ENCODE data around the gene SORCS2.

The SORCS2 gene

DNA sequence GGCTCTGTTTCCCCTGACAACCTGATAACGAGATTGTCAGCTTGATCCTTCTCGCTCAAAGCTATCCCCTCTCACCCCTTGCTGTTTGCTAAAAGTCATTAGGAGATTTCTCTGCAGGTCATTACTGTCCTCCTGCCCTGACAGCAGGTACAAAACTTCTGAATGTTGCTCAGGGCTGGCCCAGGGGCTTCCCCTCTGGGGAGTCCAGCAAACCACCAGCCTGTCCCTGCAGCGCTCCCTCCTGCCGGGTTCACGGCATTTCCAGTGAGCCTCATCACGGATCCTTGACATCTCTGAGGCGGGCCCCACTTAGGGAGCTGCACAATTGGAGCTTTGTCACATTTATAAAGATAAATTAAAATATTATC, 5.2 kb upstream of the SORCS2 start:
- no peak for FAIRE-seq

DNA sequence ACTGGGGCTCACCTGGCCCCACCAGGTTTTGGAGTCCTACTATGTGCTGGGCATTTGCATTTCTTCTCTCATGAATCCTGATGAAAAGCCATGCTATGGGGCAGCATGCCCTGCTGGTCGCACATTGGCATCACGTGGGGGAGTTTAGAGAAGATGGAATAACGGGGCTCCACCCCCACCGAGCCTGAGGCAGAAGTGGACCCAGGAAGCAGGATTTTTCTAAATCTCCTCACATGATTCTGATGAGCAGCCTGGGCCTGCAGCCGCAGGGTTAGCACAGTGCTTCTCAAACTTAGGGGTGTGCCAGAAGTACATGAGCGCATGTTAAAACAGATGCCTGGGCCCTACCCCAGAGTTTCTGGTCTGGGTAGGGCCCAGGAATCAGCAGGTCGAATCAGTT, 4.6 kb upstream of the SORCS2 start:
- FAIRE-seq, result no peak

DNA sequence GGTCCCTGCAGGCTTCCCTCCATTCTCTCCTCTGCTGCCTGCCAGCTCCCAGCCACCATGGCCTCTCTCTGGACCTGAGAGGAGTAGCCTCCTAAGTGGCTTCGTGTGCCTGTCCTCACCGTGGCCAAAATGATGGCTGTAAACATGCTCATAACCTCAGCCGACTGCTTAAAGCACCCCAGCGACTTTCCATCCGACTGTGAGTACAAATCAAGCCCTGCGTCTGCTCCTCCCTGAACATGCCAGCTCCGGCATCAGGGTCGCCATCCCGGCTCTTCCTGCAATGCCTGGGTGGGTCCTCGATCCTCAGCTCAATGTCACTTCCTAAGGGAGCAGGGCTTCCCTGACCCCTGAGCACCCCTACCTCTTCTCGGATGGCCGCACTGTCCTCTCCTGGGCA, 3.3 kb upstream of the SORCS2 start:
- no peak for FAIRE-seq

DNA sequence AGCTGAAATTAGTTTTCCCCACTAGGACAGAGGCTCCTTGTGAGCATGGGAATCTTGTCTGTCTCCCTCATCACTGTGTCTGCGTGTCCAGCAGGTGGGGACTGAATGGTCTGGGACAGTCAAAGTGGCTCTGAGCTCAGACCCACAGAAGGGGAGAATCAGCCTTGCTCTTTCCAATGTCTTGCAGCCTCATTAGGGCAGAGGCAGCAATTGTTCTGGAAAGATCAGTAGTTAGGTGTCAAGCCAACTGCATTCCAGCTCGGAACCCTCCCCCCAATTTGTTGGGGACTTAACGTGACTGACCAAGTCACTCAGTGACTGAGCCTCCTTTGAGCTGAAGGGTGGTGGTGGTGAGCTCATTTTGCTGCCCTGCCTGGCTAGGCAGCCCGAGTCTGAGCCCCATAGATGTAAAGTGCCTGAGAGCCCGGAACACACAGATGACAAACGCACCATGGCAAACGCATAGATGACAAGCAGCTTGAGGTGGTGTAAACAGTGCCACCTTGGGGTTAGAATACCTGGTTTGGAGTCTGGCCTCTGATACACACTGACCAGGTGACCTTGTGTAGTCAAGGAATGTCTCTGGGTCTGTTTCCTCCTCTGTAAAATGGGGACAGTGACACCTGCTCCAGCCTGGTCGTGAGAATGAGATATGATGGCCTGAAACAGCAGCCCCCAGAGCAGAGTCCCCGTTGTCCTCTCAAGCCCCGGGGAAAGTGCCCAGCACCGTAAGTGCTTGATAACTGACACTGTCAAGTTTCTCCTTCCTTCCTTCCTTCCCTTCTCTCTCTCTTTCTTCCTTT, 2.7 kb upstream of the SORCS2 start:
- no peak for FAIRE-seq

DNA sequence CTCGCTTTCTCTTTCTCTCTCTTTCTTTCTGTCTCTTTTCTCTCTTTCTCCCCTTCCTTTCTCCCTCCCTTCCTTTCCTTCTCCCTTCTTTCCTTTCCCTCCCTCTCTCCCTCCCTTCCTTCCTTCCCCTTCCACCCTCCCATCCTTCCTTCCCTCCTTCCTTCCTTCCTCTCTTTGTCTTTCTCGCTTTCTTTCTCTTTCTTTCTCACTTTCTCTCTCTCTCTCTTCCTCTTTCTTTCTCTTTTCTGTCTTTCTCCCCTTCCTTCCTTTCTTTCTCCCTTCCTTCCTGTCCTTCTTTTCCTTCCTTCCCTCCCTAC, 2.1 kb upstream of the SORCS2 start:
- no peak for FAIRE-seq

- FAIRE-seq, result no peak
Measured at GRCh38 chr4:7190691-7191545, 1.4 kb upstream of the SORCS2 start.

DNA sequence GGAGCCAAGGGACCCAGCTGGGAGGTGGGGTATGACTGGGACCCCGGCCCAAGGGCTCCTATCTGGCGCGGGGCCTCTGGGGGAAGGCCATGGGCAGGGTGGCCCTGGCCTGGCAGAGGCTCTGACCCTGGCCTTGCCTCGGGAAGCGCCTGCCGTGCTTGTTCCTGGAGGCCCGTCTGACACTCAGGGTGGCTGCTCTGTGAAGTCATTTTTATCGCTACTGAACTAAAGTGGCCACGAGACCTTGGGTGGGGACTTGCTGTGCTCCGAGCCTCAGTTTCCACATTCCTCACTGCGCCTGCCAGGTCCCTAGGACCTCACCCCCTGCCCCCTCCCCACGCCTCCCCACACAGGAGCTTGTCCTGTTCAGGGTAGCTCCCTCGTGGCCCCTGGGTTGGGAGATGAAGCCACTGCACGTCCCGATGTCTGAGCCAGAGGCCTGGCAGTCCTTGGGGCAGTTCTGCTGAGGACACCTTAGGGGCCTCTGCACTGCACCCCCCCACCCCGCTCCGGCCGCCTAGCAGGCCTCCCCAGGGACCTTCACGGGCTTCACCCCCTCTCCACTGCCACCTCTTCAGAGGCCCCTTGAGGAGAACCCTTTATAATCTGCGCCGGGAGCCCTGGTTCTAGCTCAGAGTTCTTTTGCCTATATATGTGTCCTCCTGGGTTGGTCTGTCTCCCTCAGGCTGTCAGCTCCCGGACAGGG, 639 bp upstream of the SORCS2 start:
- FAIRE-seq, result no peak

DNA sequence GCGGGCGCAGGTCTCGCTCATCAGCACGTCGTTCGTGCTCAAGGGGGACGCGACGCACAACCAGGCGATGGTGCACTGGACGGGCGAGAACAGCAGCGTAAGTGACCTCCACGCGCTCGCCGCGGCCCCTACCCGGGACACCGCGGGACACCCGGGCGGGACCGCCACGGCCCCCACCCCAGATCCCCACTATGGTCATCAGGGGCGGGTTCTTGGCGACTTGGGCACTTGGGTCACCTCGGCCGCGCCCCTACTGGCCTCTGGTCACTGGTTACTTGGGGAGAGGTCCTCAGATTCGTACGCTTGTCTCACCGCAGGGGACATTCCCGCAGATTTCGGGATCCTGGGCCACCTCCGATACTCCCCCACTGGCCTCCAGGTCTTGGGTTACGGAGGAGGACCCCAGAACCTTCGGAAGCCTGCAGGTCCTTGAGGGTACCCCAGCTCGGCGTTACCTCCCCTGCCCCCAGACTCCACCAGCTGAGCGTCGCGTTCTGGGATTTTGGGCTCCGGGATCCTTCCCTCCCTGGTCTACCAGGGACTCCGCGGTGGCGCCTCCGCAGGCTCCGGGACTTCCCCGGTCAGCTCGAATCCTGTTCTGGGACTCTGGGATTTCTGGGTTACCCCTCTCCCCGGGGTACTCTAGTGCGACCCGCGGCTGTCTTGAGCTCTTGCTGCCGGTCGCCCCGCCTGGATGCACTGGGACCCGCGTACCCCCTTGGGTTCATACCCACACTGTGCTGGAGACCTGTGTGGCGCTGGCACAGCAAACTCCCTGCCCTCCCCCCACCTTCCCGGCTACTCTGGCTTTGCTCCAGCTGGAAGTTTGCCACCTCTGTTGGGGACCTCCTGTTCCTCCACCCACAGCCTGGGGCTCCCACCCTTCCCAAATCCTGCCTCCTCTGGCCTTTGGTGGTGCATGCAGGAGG, 956 bp downstream of the SORCS2 start:
- FAIRE-seq, result no peak

GRCh38 chr4:7194251-7195140, 2.2 kb downstream of the SORCS2 start:
- FAIRE-seq, result no peak

- no peak for FAIRE-seq
Measured at GRCh38 chr4:7195141-7195515, 2.8 kb downstream of the SORCS2 start.

DNA sequence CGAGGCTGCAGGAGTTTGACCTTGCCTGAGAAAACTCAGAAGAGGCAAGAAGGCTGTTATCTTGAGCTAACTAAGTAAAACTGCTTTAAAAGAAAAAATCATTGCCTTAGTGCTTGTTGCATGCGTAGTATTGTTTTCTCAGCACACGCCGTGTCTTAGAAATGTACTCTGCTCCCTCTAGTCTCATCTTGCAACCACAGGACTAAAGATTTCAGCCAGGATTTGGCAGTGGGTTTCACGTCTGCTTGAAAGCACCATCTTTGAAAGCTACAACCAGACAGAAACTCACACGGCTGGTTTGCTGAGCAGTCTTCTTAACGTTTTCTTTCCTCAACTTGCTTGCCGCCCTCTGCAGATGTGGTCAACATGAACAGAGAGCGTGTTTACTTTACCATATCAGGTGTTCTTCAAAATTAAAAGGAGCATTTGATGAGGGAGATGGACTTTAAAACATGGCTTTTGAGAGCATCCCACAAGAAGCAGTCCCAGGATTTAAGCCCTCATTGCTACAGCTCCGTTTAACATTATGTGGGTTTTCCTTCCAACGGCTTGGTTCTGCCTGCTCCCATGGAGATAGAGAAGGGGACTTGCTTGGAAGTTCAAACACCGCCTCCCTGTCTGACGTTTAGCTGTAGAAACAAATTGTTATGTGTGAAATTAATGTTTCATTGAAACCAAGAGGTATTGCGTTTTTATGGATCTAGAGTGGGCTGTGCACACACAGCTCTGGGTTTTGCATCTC, 3.4 kb downstream of the SORCS2 start:
- FAIRE-seq, result no peak

DNA sequence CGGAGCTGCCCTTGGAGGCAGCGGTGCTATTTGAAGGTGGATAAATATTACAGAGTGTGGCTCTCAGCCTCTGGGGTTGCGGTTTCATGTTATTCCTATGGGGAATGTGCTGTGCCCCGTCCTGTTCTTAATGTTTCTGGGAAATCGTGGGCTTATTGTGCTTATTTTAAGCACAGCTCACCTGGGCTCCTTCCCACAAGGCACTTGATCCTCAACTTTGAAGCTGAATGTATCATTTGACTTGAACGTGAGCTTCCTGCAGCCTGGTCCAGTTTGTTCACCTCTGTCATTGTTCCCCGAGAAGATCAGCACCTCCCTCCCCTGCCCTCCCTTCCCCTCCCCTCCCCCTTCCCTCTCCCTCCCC, 3.9 kb downstream of the SORCS2 start:
- no peak for FAIRE-seq

DNA sequence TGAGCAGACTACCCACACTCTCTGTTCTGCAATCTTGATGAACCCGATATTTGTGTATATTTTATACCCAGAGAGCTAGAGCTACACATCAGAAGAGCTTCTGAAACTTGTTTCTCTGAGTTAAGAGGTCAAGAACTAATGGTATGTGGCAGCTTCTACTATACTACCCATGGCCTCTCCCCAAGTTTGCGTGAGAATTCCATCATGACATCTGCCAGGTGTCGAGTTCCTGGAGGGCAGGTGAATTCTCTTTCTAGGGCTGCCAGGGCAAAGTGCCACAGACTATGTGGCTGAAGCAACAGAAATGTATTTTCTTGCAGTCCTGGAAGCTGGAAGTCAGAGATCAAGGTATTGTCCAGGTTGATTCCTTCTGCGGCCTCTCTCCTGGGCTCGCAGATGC, 4.4 kb downstream of the SORCS2 start:
- FAIRE-seq, result no peak

- no peak for FAIRE-seq
Measured at GRCh38 chr4:7197910-7198309, 5.6 kb downstream of the SORCS2 start.

DNA sequence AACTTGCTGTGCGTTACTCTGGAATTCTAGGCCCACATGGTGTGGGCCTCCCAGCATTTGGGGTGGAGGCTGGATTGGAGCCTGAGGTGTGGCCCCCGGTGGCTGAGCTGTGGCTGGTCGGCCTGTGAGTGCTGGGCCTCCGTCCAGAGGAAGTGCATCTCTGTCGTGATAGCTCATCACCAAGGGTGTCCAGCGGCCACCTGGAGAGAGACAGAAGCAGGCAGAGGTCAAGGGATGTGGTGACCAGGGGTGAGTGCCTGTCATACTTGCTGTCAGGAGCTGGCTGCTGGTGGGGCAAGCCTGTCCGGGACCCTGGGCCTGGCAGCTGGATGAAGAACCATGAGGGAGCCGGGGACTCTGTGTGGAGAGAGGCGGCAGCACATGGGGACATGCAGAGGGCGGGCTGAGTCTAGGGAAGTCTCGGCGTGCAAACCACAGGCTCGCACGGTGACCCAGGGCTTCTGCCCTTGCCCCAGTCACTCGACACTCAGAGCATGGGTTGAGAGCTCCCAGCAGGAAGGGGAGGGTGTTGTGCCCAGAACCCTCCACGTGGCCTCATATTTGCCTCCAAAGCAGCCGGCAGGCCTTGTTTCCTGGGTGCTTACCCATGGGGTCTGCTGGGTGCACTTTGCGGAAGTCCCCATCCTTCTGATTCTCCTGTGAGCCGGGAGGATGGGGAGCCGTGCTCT, 6.2 kb downstream of the SORCS2 start:
- no peak for FAIRE-seq

GRCh38 chr4:7199129-7199725, 6.9 kb downstream of the SORCS2 start:
- FAIRE-seq, result no peak

DNA sequence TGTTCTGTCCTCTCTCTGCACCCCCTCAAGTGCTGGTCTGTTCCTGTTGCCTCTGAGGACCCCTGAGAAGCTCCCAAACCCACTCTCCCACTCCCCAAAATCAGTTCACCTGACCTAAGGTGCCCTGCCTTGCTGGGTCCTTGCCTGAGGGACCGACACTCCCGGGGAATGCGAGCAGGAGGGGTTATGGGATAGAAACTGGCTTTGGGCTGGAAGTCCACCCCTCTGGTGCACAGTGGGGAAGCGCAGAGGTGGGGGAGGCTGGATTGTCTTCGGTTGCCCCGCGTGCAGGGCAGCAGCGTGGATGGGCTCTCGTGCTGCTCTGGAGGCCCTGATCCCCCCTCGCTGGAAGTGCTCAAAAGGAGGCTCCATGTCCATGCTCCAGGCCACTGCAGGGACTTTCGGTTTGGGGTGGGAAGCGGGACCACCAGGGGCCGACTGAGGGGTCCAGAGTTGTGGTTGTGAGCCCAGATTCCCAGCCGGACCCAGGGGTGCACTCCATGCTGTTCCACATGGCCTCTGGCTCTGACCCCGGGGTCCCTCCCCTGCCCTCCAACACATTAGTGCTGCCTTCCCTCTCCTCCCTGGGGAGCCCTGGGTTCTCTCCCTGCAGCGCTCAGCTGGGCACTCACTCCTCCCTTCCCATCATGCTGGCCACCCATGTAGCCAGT, 7.6 kb downstream of the SORCS2 start:
- no peak for FAIRE-seq

GRCh38 chr4:7200801-7201200, 8.5 kb downstream of the SORCS2 start:
- FAIRE-seq, result no peak
